AG10803 (cell line): ENCODE measurements around the gene UBALD2.
A peak's percentile ranks its signal among the peaks of the same experiment; 100 is the strongest.
"Not testable (repeated sequence)": the region's sequence is repeated elsewhere in the genome, so short reads cannot be mapped to it uniquely, and the experiment has no call there.

Experiments
- DNase-seq: peaks from one replicate; pipeline ENCODE4 v3.0.0; 2010; ENCODE audit warnings: low read depth
- H3K4me3 ChIP-seq: 2 replicates; pipeline ENCODE4 v1.5.1; 2011; ENCODE audit warnings: mild to moderate bottlenecking, low read length, control low read depth
- TF ChIP-seq, protein P1 (sequence below): conservative IDR thresholded peaks from 2 replicates; pipeline ENCODE4 v1.5.1; 2011; ENCODE audit warnings: mild to moderate bottlenecking, low read length, control low read depth, inconsistent platforms

Gene UBALD2

DNA sequence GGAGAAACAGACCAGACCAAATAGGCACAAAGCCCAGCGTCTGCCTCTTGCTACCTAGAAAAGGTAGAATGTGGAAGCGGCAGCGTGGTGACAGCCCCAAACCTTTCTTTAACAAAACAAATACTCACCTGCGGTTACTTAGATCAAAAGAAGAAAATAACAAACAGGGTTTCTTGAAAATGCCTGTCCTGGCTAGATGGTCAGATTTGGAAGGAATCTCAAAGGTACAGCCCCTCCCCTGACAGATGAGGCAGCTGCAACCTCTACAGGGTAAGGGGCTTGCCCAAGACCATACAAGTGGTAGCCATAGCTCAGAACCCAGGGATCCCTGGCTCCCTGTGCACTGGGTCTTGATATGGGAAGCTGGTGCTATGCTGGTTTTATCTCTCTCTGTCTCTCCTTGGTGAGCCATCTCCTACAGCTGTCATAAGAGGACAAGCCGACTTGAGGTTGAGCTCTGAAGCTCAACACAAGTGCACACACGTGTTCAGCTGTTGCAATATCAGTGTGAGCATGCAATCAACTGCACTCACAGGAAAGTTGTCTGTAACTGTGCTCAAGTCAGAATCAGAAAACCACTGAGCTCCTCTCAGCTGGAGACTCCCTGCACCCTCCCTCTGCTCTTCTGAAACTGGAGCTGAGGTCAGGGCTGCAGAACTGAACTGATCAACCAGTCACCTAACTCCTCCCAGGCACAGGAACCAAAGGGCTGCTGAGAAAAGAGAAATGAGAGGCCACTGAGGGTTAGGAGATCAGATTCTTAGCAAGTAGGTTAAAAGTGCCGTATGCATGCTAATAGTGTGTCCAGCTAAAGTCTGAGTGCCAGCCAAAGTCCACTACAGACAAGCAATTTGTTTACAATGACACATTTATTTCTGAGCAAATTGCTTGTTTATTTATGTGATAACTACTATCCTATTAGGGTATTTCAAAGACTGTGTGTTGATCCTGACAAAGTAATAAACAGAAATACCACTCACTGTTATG lies 18.8 kb upstream of the UBALD2 start:
- DNase-seq, result peak; percentile 69
- H3K4me3 ChIP-seq, result no peak overlapping the region
- TF ChIP-seq, protein P1, sequence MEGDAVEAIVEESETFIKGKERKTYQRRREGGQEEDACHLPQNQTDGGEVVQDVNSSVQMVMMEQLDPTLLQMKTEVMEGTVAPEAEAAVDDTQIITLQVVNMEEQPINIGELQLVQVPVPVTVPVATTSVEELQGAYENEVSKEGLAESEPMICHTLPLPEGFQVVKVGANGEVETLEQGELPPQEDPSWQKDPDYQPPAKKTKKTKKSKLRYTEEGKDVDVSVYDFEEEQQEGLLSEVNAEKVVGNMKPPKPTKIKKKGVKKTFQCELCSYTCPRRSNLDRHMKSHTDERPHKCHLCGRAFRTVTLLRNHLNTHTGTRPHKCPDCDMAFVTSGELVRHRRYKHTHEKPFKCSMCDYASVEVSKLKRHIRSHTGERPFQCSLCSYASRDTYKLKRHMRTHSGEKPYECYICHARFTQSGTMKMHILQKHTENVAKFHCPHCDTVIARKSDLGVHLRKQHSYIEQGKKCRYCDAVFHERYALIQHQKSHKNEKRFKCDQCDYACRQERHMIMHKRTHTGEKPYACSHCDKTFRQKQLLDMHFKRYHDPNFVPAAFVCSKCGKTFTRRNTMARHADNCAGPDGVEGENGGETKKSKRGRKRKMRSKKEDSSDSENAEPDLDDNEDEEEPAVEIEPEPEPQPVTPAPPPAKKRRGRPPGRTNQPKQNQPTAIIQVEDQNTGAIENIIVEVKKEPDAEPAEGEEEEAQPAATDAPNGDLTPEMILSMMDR, result no peak

DNA sequence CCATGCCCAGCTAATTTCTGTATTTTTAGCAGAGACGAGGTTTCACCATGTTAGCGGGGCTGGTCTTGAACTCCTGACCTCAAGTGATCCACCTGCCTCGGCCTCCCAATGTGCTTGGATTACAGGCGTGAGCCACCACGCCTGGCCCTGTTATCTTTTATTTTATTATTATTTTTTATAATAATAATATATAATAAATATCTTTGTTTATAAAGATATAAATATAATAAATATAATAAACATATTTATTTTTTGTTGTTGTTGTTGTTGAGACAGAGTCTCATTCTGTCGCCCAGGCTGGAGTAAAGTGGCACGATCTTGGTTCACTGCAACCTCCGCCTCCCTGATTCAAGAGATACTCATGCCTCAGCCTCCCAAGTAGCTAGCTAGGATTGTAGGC lies 17.8 kb upstream of the UBALD2 start:
- TF ChIP-seq, protein P1, result no peak
- no peak overlapping the region for H3K4me3 ChIP-seq
- DNase-seq, result no peak

DNA sequence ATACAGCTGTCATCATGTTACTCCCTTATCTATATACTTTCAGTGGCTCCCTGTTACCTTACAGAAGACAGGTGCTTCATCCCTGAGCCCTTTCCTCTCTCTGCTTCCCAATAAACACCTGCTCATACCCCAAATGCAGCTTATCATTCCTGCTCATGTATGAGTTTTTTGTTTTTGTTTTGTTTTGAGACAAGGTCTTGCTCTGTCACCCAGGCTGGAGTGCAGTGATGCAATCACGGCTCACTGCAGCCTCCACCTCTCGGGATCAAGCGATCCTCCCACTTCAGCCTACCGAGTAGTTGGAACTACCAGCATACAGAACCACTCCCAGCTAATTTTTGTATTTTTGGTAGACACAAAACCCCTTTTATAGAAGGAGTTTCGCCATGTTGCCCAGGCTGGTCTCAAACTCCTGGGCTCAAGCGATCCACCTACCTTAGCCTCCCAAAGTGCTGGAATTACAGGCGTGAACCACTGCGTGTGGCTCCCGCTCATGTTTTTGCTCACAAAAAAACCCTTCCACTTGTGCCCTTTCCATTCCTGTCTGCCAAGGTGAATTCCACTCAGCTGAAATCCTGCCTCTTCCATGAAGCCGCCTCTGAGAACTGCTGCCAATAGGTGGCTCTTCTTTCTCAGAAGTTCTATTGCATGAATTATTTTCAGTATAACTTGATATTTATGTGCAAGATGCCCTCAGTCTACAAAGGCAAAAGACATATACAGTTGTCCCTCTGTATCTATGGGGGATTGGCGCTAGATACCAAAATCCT lies 16.9 kb upstream of the UBALD2 start:
- DNase-seq, result no peak
- TF ChIP-seq, protein P1, result no peak
- no peak overlapping the region for H3K4me3 ChIP-seq

DNA sequence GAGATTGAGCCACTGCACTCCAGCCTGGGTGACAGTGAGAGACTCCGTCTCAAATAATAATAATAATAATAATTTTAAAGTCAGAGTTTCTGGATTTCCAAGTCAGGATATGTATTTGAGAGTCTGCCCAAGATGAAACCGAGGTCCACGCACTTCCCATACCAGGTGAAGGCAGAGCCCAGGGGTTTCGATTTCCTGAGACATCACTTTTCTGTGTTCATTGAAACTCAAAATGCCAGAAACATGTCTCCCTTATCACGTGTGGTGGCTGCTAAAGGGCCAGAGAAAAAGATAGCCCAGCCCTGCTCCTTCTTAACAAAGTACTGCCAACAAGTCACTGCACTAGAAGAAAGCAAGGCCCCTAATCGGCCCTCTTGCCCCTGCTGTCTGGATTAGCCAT lies 15.0 kb upstream of the UBALD2 start:
- no peak for DNase-seq
- TF ChIP-seq, protein P1, result no peak
- H3K4me3 ChIP-seq, result no peak overlapping the region

DNA sequence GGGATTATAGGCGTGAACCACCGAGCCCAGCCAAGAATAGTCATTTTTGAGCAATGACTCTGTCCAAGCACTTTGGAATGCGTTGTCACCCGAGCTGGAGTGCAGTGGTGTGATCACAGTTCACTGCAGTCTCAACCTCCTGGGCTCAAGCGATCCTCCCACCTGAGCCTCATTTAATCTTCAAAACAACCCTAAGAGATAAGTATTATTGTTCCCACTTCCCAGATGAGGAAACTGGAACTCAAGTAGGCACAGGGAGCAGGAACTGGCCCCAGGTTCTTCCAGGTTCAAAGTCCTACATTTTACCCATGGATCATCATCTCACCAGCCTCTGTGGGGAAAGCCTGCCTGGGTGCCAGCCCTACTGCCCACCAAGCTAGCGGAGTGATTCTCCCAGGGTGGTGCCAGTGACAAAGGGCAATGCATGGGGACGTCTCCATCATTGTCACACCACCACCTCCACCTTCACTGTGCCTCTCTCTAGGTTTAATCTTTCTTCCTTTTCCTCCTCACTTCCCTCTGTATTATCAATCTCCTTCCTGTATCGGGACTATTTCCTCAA lies 13.6 kb upstream of the UBALD2 start:
- H3K4me3 ChIP-seq, result no peak overlapping the region
- TF ChIP-seq, protein P1, result no peak
- DNase-seq, result no peak

DNA sequence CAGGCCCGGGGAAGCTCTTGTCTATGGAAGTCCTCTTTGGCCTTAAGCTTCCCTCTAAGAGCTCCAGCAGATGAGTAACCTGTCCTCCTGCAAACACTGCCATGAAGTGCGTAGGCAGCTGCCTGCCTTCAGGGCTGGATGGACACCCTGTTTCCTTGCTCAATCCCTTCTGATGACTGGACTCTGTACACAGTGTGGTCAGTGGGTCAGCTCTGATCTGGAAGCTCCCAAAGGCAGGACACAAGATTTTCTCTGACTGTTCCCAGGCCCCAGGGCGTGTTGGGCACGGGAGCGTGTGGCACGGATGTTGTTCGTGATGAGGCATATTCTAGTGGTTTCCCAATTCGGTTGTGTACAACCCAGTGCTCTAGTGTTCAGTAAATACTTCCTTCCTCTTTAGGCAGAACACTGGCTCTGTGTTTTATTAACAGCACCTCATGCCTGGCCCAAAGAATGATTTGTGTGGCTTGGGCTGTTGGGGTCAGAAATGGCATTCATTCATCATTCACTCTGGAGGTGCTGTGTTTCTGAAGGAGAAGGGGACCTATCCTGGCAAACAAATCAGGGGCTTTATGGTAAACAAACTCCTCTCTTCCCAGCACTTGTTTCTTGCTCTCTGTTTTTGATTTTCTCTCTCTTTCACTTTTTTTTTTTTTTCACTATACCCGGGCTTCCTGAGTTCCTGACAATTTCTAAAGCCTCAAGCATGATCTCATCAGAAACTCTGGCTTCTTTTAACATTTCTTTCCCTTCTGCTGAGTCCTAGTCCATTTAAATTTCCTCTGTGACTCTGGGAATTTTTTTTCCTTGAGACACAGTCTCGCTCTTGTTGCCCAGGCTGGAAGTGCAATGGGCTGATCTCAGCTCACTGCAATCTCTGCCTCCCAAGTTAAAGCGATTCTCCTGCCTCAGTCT lies 12.9 kb upstream of the UBALD2 start:
- TF ChIP-seq, protein P1, result no peak
- H3K4me3 ChIP-seq, result no peak overlapping the region; the same call in 1 of the 2 replicates
- peak; percentile 90 for DNase-seq

DNA sequence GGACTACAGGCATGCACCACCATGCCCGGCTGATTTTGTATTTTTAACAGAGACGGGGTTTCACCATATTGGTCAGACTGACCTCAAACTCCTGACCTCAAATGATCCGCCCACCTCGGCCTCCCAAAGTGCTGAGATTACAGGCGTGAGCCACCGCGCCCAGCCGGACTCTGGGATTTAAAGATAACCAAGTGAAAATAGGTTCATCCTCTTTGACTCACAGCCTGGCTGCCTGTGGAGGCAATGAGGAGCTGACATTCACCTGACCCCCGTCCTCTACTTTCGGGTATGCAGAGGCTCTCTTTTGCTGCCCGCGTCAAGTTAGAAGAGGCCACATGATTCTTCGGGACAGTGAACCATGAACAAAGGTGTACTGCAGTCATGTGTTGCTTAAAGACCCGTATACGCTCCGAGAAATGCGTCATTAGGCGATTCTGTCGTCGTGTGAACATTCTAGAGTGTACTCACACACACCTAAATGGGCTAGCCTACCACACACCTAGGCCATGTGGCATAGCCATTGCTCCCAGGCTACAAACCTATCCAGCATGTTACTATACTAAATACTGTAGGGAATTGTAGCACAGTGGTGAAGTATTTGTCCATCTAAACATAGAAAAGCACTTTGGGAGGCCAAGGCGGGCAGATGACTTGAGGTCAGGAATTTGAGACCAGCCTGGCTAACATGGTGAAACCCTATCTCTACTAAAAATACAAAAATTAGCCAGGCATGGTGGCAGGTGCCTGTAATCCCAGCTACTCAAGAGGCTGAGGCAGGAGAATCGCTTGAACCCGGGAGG lies 12.0 kb upstream of the UBALD2 start:
- H3K4me3 ChIP-seq, DNase-seq: not testable (repeated sequence)
